GM18868 (cell line): ENCODE results near the gene SKA2.
"Not testable (repeated sequence)": the region's sequence is repeated elsewhere in the genome, so short reads cannot be mapped to it uniquely, and the experiment has no call there.

Source experiments
- ATAC-seq: cut with Tn5 transposase; IDR thresholded peaks from one replicate; pipeline ENCODE4 v1.9.1; 2021; ENCODE audit warnings: mild to moderate bottlenecking, moderate library complexity; ENCODE audit not compliant: unreplicated experiment

SKA2 gene

GRCh38 chr17:59105852-59106462 is 49.0 kb downstream of the SKA2 start:
- ATAC-seq: peak; percentile 25

- ATAC-seq: no peak
Measured at GRCh38 chr17:59101178-59101577, 53.8 kb downstream of the SKA2 start.

GRCh38 chr17:59097876-59098275 is 57.1 kb downstream of the SKA2 start:
- no peak for ATAC-seq

DNA sequence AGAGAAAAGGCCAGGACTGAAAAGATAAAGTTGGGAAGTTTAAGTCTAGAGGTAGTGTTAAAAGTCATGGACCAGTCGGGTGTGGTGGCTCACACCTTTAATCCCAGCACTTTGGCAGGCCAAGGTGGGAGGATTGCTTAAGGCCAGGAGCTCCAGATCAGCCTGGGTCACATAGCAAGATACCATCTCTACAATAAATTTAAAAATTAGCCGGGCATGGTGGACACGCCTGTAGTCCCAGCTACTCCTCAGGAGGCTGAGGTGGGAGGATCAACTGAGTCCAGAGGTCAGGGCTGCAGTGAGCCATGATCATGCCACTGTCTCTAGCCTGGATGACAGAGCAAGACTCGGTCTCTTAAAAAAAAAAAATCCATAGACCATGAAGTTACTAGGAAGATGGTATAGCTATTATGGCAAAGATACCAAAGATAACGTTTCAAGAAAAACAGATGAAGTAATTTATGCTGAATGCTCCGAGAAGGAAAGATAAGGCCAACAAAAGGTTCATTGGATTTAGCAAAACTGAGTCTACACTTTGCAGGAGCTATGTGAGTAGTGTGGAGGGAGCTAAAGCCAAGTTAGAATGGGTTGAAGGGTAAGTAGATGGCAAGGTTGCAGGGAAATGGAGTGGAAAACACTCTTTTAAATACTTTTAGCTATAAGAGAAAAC is 60.0 kb downstream of the SKA2 start:
- no peak for ATAC-seq

GRCh38 chr17:59093702-59094231 is 61.2 kb downstream of the SKA2 start:
- no peak for ATAC-seq

GRCh38 chr17:59093145-59093701 is 61.8 kb downstream of the SKA2 start:
- no peak for ATAC-seq

DNA sequence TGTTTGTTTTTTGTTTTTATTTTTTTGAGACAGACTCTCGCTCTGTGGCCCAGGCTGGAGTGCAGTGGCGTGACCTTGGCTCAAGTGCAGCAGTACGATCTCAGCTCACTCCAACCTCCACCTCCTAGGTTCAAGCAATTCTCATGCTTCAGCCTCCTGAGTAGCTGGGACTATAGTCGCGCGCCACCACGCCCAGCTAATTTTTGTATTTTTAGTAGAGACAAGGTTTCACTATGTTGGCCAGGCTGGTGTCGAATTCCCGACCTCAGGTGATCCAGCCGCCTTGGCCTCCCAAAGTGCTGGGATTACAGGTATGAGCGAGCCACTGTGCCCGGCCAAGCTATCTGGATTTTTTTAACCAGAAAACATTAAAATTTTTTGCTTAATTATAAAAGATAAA is 64.4 kb downstream of the SKA2 start:
- not testable (repeated sequence) for ATAC-seq

DNA sequence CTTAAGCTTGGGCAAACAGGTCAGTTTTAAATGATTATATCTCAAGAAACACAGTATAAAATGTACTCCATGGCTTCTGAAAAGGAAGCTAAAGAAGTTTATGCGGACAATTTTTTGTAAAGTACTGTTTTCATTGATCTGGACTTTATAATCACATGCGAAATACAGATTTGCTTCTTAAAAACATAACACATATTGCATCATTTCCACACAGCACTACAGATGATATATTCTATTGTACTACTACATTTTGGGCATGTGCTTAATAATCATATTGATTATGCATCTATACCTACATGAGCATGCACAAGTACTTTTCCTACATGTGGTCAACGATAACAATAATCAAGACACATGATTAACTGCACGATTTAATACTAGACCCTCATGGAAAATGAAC is 70.8 kb downstream of the SKA2 start:
- ATAC-seq: no peak

DNA sequence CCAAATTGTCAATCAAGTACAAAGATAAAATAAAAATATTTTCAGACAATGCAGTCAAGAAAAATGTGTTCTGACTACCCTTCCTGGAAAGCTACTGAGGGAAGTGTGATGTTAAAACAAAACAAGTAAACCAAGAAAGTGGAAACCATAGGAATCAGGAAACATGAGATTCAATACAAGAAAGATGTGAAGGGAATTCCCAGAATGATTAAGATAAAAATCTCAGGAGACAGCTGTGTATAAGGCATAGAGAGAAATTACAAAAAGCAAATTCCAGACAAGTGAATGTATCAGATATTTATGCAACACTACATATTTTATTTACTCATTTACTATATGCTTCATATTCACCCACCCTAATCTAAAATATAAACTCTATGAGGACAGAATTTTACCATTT is 80.5 kb downstream of the SKA2 start:
- ATAC-seq: no peak

GRCh38 chr17:59073972-59074371 is 81.0 kb downstream of the SKA2 start:
- no peak for ATAC-seq

- ATAC-seq: no peak
Measured at GRCh38 chr17:59069856-59070255, 85.1 kb downstream of the SKA2 start.

GRCh38 chr17:59067756-59068155 is 87.2 kb downstream of the SKA2 start:
- no peak for ATAC-seq

GRCh38 chr17:59067340-59067739 is 87.6 kb downstream of the SKA2 start:
- no peak for ATAC-seq

DNA sequence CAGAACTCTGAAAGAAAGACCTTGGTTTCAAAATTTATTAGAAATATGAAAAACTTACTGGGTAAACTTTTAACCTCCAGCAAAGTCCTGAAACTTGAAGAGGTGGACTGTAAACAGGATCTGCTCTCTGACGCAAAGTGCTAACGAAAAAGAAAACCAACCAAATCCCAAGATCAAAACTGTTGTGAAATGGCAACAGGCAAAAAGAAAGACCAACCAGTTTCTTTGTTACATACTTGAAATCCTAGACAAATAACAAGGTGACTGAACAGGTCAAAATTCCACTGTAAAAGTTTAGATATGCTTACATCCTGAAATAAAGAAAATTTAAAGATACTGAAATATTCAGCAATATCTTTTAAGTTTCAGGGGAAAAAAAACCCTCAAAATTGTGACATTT is 92.5 kb downstream of the SKA2 start:
- no peak for ATAC-seq
